HPDE6-E6E7 (cell line): ENCODE data around the gene SEPSECS.

Experiments
- DNase-seq: peaks from one replicate; pipeline ENCODE4 v3.0.0; 2011; ENCODE audit warnings: missing footprints; ENCODE audit errors: extremely low spot score

The SEPSECS gene

GRCh38 chr4:25155947-25156346 lies 4.3 kb downstream of the SEPSECS start:
- no peak for DNase-seq

DNA sequence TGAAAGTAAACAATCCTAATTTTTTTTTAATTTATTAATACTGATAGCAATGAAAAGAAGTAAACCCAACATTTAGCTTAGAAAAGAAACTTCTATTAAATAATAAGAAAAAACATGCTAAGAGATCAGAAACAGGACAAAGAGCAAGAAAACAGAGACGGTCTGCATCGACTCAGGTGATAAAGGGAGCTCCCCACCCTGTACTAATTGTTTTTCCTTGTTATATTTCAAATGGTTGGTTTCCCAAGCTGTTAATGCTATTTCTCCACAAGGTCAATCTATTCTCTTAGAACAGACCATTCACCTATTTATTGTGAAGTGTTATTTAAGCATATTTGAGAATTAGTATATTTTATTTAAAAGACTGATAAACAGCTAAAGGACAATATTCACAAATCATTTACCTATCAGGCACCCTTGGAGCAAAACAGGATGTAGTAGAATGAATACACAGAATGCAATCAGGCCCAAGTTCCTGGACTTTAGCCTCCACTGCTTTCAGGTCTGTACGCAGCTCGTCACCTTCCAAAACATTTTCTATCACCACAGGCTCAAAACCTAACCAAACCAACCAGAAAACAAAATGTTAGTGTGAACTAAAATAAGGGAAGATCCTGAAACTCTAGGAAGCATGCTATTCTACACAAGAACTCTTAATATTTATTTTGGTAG lies 5.5 kb downstream of the SEPSECS start:
- no peak for DNase-seq

- DNase-seq = no peak
Observed at GRCh38 chr4:25146076-25146475, 14.2 kb downstream of the SEPSECS start.

DNA sequence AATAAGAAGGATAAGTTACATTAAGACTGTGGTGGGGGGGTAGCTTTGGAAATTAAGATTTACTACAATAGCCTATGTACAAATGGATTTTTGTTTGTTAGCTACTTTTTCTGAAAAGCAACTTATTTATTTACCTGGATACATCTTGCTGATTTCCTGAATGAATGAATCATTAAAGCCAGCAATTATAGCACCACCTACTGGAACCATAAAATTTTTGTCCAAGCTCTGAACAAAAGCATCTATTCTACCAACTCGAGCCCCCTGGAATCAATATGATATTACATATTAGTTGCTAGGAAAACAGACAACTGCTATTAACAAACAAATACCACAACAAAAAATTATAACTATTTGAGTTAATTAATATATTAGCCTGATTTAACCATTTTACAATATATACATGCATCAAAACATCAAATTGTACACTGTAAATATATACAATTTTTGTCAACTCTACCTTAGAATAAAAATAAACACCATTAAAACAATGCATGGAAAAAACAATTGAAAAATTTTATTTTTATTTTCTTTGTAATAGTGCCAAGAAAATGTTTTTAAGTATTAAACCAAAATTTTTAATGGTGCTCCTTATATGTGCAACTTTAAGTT lies 15.3 kb downstream of the SEPSECS start:
- DNase-seq = peak; percentile 13

GRCh38 chr4:25142468-25142867 lies 17.8 kb downstream of the SEPSECS start:
- DNase-seq = no peak

DNA sequence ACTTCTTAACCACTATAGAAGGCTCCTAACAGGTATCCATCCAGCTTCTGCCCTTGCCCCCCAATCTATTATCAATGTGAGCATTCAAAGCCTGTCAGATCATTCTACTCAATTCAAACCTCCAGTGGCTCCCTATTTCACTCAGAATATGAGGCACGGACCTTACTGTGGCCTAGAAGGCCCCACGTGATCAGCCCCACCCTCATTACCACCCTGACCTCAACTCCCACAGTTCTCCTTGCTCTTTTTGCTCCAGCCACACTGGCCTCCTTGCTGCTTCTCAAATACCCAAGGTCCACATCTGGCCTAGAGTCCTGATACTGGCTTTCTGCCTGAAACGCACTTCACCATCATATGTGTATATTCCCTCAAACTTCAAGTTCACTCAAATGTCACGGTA lies 18.7 kb downstream of the SEPSECS start:
- no peak for DNase-seq

DNA sequence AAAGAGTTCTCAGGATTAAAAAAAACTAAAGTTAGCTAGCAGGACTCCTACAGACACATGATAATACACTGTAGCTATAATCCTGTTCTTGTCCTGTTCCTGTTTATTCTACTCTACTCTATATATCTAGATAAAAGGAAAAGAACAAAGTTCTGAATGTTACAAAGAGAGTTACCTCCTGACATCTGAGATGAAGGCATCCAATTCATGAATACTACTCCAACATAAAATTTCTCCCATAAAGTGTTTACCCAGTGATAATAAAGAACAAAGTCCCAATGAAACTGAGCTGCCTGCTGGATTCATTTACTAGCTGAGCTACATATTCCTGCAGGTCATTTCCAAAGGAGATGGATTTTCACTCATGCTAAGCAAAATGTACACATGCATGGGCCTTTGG lies 27.1 kb downstream of the SEPSECS start:
- no peak for DNase-seq

- no peak for DNase-seq
Observed at GRCh38 chr4:25131926-25132325, 28.3 kb downstream of the SEPSECS start.

GRCh38 chr4:25131381-25131780 lies 28.9 kb downstream of the SEPSECS start:
- DNase-seq = no peak

DNA sequence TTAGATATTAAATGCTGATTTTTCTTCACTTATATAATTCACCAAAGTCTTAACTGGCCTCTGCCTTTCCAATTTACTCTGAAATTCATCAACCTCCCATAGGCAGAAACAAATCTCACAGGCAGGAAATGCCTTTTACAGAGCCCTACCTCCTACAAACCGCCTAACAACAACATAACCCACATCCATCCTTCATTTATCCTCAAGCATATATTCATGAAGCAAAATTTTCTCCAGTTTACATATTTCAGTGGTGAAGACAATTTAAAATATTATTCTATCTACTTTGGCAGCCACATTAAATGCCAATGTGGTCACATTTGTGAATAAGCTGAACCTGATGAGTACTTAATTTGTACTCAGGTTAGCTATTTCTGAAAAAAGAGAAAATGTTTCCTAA lies 30.3 kb downstream of the SEPSECS start:
- no peak for DNase-seq

DNA sequence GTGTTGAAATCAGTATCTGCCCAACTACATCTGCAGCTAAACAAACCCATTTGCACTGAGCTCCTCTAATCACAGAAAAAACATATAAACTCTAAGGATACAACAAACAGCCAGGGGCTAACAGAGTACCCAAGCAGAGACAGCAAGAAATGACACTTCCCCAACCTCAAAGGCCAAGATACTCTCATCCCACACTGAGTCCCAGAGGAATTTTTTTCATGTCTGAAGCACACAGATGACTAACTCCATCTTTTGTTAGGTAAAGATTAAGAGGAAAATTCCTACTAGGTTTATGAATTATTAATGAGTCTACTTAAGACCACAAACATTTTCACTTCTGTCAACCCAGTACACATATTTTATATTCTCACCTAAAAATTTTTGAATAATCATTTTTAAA lies 31.6 kb downstream of the SEPSECS start:
- no peak for DNase-seq

- DNase-seq = no peak
Observed at GRCh38 chr4:25123236-25123635, 37.0 kb downstream of the SEPSECS start.

DNA sequence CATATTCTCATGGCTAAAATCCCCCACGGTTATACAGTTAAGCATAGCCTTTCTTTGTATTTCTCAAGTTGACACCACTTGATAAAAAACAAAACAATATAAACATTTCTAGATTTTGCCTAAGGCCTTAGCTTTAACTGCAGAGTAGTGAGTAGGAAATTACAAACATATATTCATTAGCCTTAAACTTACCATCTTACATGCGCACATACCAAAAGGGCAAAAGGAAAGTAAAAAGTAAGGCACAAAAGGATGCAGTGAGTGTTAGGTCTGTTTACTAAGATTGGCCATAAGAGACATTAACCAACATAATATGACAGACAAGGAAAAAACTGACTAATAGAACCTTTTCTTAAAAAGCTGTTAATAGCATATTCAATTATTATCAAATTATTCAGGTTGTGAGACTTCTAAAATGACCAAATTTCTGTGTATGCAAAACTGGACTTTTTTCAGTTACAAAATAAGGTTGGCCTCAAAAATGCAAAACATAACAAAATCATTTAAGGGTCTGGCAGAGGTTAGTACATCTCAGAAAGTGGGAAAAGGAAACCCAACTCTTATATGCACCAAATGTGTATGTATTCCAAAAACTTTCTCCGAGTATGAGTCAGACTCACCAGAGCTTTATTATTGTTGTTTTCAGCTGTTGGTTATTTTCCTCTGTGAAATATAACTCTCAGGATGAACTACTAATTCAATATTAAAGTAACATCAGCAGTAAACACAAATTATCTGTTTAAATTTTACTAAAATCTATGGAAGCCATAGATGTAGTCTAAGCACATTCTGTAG lies 39.9 kb downstream of the SEPSECS start:
- no peak for DNase-seq

GRCh38 chr4:25117716-25118472 lies 42.4 kb downstream of the SEPSECS start:
- no peak for DNase-seq

DNA sequence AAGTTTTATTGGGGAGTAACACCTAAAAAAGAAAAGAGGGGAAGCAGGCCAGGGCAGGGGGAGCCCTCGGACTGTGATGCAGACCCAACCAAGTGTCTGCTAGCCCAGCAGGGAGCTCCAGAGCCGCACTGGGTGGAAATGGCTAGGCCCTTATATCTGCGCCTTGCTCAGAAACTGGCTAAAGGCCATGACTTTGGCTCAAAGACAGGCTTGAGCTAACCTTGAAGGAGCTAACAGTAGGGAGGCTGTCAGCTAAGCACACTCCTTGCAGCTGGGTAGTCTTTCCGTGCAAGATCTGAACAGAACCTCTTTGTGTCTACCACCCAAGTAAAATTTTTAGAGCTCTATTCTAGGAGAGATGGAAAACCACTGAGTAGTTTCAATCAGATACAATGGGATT lies 43.0 kb downstream of the SEPSECS start:
- DNase-seq = no peak

GRCh38 chr4:25113915-25114904 lies 46.0 kb downstream of the SEPSECS start:
- peak; percentile 31 for DNase-seq

DNA sequence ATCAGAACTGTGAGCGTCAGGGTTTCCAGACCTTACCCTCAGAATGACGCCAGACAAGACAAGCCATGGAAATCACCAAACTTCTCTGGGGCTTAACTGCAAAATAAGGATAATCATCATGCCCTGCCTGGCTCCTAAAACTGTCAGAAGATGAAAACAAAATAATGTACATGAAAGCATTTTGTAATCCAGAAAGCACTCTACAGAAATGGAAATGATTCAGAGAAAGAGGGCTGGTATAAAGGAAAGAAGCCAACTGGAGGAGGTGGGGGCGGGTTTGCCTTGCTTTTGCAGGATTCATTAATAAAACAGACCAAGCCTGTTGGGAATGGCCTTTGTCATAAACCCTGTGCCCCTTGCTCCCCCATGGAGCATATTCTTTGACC lies 47.3 kb downstream of the SEPSECS start:
- no peak for DNase-seq

DNA sequence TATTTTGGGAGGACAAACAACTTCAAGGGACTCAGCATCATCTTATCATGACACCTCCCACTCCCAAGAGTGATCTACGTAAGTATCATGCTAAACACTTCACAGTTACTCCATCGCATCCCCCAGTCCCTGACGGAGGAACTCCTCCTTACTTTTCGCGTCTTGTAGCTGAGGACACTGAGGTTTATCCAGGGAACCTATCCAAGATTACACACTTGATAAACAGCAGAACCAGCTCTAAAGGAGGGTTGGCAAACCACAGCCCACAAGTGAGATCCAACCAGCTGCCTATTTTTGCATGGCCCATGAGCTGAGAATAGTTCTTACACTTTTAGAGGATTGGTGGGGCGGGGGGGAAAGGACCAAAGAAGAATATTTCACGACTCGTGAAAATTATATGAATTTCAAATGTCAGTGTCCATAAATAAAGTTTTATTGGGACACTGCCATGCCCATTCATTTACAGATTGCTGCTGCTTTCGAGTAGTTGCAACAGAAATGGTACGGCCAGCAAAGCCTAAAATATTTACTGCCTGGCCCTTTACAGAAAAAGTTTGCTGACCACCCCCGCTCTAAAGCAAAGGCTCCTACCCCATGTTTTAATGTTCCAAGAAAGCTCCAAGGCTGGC lies 47.8 kb downstream of the SEPSECS start:
- DNase-seq = no peak

DNA sequence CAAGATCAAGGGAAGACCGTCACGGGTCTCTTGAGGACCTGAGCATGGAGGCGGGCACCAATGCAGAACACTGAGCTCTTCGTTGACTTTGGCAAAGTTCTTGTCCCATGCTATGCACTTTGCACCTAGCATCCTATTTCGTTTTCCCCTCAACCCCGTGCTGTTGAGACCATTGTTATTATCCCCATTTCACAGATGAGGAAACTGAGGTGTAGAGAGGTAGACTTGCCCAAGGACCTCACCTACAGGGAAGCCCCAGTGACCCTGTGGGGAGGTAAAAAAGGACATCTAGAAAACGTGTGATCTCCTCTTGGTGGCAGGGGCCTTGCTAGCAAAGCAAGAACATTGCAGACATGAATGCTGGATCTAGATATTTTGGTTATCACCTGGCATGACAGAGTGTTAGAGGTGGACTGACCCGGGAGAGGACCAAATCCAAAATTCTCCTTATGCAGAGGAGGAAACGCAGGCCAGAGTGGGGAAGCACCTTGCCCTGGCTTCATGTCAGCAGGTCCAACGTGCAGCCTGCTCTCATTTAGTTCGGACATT lies 48.5 kb downstream of the SEPSECS start:
- DNase-seq = no peak
